GM12878 (cell line): ENCODE data around the gene TMEM140. TPM values are rescaled to one million over a fixed set of nuclear protein-coding genes. Genes with fewer than 3 reads are reported as not detected.

Source experiments
- ASH2L ChIP-seq: fragments of 300-600, 200-600 bp; sonication (generic); IDR thresholded peaks from 2 replicates; pipeline ENCODE4 v1.6.1; 2017; ENCODE audit warnings: low read depth, mild to moderate bottlenecking, borderline replicate concordance
- BACH1 ChIP-seq: fragments of 450-650 bp; IDR thresholded peaks from 2 replicates; pipeline ENCODE4 v1.6.1; 2017; ENCODE audit warnings: mild to moderate bottlenecking, borderline replicate concordance
- EGR1 ChIP-seq, 2 experiments: IDR thresholded peaks; 1 replicate in 1 of 2; 2 replicates in 1 of 2; pipeline ENCODE4 v1.6.1; 2011 to 2012; ENCODE audit warnings: low read depth in 2 of 2, low read length in 2 of 2, borderline replicate concordance in 1 of 2, mild to moderate bottlenecking in 1 of 2, moderate library complexity in 1 of 2
- HDAC6 ChIP-seq: fragments of 200-600 bp; sonication (generic); IDR thresholded peaks from one replicate; pipeline ENCODE4 v1.8.0; 2017; ENCODE audit warnings: antibody characterized with exemption; ENCODE audit not compliant: unreplicated experiment
- IKZF2 ChIP-seq, 2 experiments: fragments of 450-650 bp; IDR thresholded peaks; 2 replicates each; pipeline ENCODE4 v1.6.1; 2017; ENCODE audit warnings: mild to moderate bottlenecking in 2 of 2, moderate library complexity in 2 of 2
- JUNB ChIP-seq: IDR thresholded peaks from 2 replicates; pipeline ENCODE4 v1.6.1; 2016; ENCODE audit warnings: antibody characterized with exemption, mild to moderate bottlenecking
- MEF2B ChIP-seq: fragments of 450-650 bp; IDR thresholded peaks from 2 replicates; pipeline ENCODE4 v1.6.1; 2018; ENCODE audit warnings: mild to moderate bottlenecking, moderate library complexity; ENCODE audit not compliant: partially characterized antibody, poor library complexity, severe bottlenecking
- NFYA ChIP-seq: IDR thresholded peaks from 2 replicates; pipeline ENCODE4 v1.6.1; 2011; ENCODE audit warnings: low read depth, mild to moderate bottlenecking, low read length, improper control_type of control experiment, borderline replicate concordance
- NKRF ChIP-seq: fragments of 450-650 bp; conservative IDR thresholded peaks from 2 replicates; pipeline ENCODE4 v1.6.1; 2017; ENCODE audit warnings: mild to moderate bottlenecking, moderate library complexity
- PML ChIP-seq: IDR thresholded peaks from 2 replicates; pipeline ENCODE4 v1.6.1; 2012; ENCODE audit warnings: low read length, inconsistent platforms
- RAD21 ChIP-seq: IDR thresholded peaks from 2 replicates; pipeline ENCODE4 v1.6.1; 2011; ENCODE audit warnings: mild to moderate bottlenecking, low read depth, low read length, moderate library complexity; ENCODE audit not compliant: insufficient read depth
- SREBF2 ChIP-seq: IDR thresholded peaks from 2 replicates; pipeline ENCODE4 v1.6.1; 2012; ENCODE audit warnings: mild to moderate bottlenecking, low read length
- TBL1XR1 ChIP-seq: IDR thresholded peaks from 2 replicates; pipeline ENCODE4 v1.6.1; 2012; ENCODE audit warnings: low read depth, low read length, improper control_type of control experiment
- TCF12 ChIP-seq: IDR thresholded peaks from 2 replicates; pipeline ENCODE4 v1.6.1; 2011; ENCODE audit warnings: low read depth, mild to moderate bottlenecking, low read length
- USF1 ChIP-seq: IDR thresholded peaks from 2 replicates; pipeline ENCODE4 v1.6.1; 2011; ENCODE audit warnings: borderline replicate concordance, low read depth, mild to moderate bottlenecking, moderate library complexity, mixed read lengths, low read length; ENCODE audit not compliant: insufficient read depth; ENCODE audit errors: extremely low read length
- YBX1 ChIP-seq: fragments of 450-650 bp; IDR thresholded peaks from 2 replicates; pipeline ENCODE4 v1.6.1; 2016; ENCODE audit warnings: antibody characterized with exemption
- ZBTB33 ChIP-seq: fragments of 450-650 bp; IDR thresholded peaks from 2 replicates; pipeline ENCODE4 v1.6.1; 2017; ENCODE audit warnings: mild to moderate bottlenecking
- ZNF24 ChIP-seq: fragments of 450-650 bp; IDR thresholded peaks from 2 replicates; pipeline ENCODE4 v1.6.1; 2017; ENCODE audit warnings: antibody characterized with exemption, mild to moderate bottlenecking
- ZNF687 ChIP-seq: fragments of 450-650 bp; IDR thresholded peaks from 2 replicates; pipeline ENCODE4 v1.6.1; 2017; ENCODE audit warnings: mild to moderate bottlenecking, moderate library complexity
- polyA plus RNA-seq, 11 experiments: library from polyadenylated mRNA; depleted of rRNA in 4 of 11; unstranded in 6 of 11; stranded (reverse) in 5 of 11; fragments of >200 nt; fragmentation: Nextera tagmentation in 4 of 11; fragmentation: Illumina TruSeq in 1 of 11; extraction: Ambion mirVana in 4 of 11; extraction: Trizol in 1 of 11; gene quantifications; 1 replicate in 1 of 11; 2 replicates in 10 of 11; pipeline versions ENCODE4 v1.2.1 to v1.2.3, GENCODE V29; 2011 to 2016; ENCODE audit warnings: inconsistent platforms in 2 of 11, missing spikeins in 2 of 11, low read depth in 1 of 11
- total RNA-seq, 4 experiments: library from RNA; depleted of rRNA in 3 of 4; stranded (reverse); fragments of >200 nt in 3 of 4; fragmentation: Illumina TruSeq in 1 of 4; extraction: Trizol in 1 of 4; gene quantifications; 2 replicates each; pipeline versions ENCODE4 v1.2.1 to v1.2.3, GENCODE V29; 2013 to 2021

Gene TMEM140
- total and polyA plus RNA-seq, 10 of the 15 experiments (the other 5 are each of a cell fraction or from before 2014, with no cell fraction given): 0.85 to 20.7 (median 3.3) TPM

- TF ChIP-seq ZBTB33 (no peak), ZNF687 (peak; percentile 59; the same call in 1 of the 2 replicates), YBX1 (no peak), IKZF2 (IDR thresholded peaks at IDR 0.05) (peak; percentile 9 to 36; a peak in 2 of 4 replicates), EGR1 (IDR thresholded peaks at IDR 0.05; ENCODE audit: borderline replicate concordance in 1 of 2, low read depth in 2 of 2, low read length in 2 of 2) (no peak), JUNB (no peak), TCF12 (no peak), USF1 (no peak), ASH2L (no peak), TBL1XR1 (0 out of 2 replicates have a peak, but pooled peaks have one; percentile 17), ZNF24 (no peak), MEF2B (peak; percentile 67), HDAC6 (no peak), RAD21 (no peak), PML (no peak), NKRF (0 out of 2 replicates have a peak, but pooled peaks have one; percentile 51), BACH1 (peak; percentile 93; the same call in 1 of the 2 replicates), SREBF2 (no peak), NFYA (no peak)
These were observed 12.4 kb downstream of the TMEM140 start (continued) for GRCh38 chr7:135160098-135160857.
